HepG2 (cell line): Measurements from ENCODE around the gene LIPH. TPM values are rescaled to one million over a fixed set of nuclear protein-coding genes. Genes with fewer than 3 reads are reported as not detected.
A peak's percentile ranks its signal among the peaks of the same experiment; 100 is the strongest.

ENCODE experiments used
- FOXK1 ChIP-seq: sonication (generic); formaldehyde crosslinking; IDR thresholded peaks from 2 replicates; pipeline ENCODE4 v1.4.0; 2020; ENCODE audit warnings: low read depth, missing genetic modification reagents, borderline replicate concordance
- GFI1 ChIP-seq: sonication (generic); formaldehyde crosslinking; IDR thresholded peaks from 2 replicates; pipeline ENCODE4 v1.5.0; 2020; ENCODE audit warnings: missing genetic modification reagents, mild to moderate bottlenecking, borderline replicate concordance
- KLF12 ChIP-seq: sonication (generic); formaldehyde crosslinking; IDR thresholded peaks from 2 replicates; pipeline ENCODE4 v1.4.0; 2020; ENCODE audit warnings: missing genetic modification reagents, borderline replicate concordance
- NBN ChIP-seq: fragments of 450-650 bp; conservative IDR thresholded peaks from 2 replicates; pipeline ENCODE4 v1.6.1; 2017
- NCOA2 ChIP-seq: sonication (generic); formaldehyde crosslinking; IDR thresholded peaks from 2 replicates; pipeline ENCODE4 v1.8.0; 2022; ENCODE audit warnings: inconsistent platforms
- NFIC ChIP-seq: IDR thresholded peaks from 2 replicates; pipeline ENCODE4 v1.6.1; 2012; ENCODE audit warnings: mild to moderate bottlenecking, low read length, inconsistent platforms
- PHF8 ChIP-seq: sonication (generic); formaldehyde crosslinking; IDR thresholded peaks from 2 replicates; pipeline ENCODE4 v1.5.0; 2020; ENCODE audit warnings: missing genetic modification reagents
- RXRA ChIP-seq: sonication (generic); formaldehyde crosslinking; IDR thresholded peaks from 2 replicates; pipeline ENCODE4 v1.5.1; 2020; ENCODE audit warnings: missing genetic modification reagents
- SAP130 ChIP-seq: IDR thresholded peaks from 2 replicates; pipeline ENCODE4 v1.6.1; 2016; ENCODE audit warnings: low read depth
- ZFP36 ChIP-seq: fragments of 150-350 bp; IDR thresholded peaks from 2 replicates; pipeline ENCODE4 v1.6.1; 2018; ENCODE audit warnings: borderline replicate concordance, low read length, low read depth; ENCODE audit not compliant: partially characterized antibody
- ZFP62 ChIP-seq: sonication (generic); formaldehyde crosslinking; IDR thresholded peaks from 2 replicates; pipeline ENCODE4 v1.4.0; 2020; ENCODE audit warnings: missing genetic modification reagents
- ZMYM4 ChIP-seq: sonication (generic); formaldehyde crosslinking; IDR thresholded peaks from 2 replicates; pipeline ENCODE4 v1.8.1; 2023; ENCODE audit warnings: mild to moderate bottlenecking, missing genetic modification reagents
- ZNF274 ChIP-seq: sonication (generic); formaldehyde crosslinking; IDR thresholded peaks from 2 replicates; pipeline ENCODE4 v1.5.1; 2020; ENCODE audit warnings: mild to moderate bottlenecking, missing genetic modification reagents
- ZNF282 ChIP-seq: fragments of 450-650 bp; IDR thresholded peaks from 2 replicates; pipeline ENCODE4 v1.6.1; 2018; ENCODE audit not compliant: partially characterized antibody
- ZNF44 ChIP-seq: sonication (generic); formaldehyde crosslinking; IDR thresholded peaks from 2 replicates; pipeline ENCODE4 v1.5.1; 2020; ENCODE audit warnings: mild to moderate bottlenecking, missing genetic modification reagents
- ZNF614 ChIP-seq: IDR thresholded peaks from 2 replicates; pipeline ENCODE4 v1.6.1; 2018; ENCODE audit warnings: missing biosample characterization, missing genetic modification reagents, inconsistent platforms, borderline replicate concordance
- polyA plus RNA-seq, 8 experiments: library from polyadenylated mRNA; depleted of rRNA in 3 of 8; stranded (reverse) in 7 of 8; unstranded in 1 of 8; fragments of >200 nt; fragmentation: Illumina TruSeq in 4 of 8; extraction: Trizol in 4 of 8; gene quantifications; 2 replicates each; pipeline versions ENCODE4 v1.2.1 to v1.2.3, GENCODE V29; 2011 to 2016; ENCODE audit warnings: low read depth in 4 of 8, missing spikeins in 1 of 8, mixed read lengths in 1 of 8; ENCODE audit not compliant: insufficient read depth in 1 of 8
- total RNA-seq, 5 experiments: library from RNA; depleted of rRNA; stranded (reverse); fragments of >200 nt; fragmentation: Illumina TruSeq; extraction: Trizol; gene quantifications; 2 replicates each; pipeline ENCODE4 v1.2.3, GENCODE V29; 2016; ENCODE audit warnings: low read depth in 1 of 5
- TF ChIP-seq, protein P1 (sequence below): sonication (generic); formaldehyde crosslinking; IDR thresholded peaks from 2 replicates; pipeline ENCODE4 v1.4.0; 2020; ENCODE audit warnings: missing genetic modification reagents, mild to moderate bottlenecking, borderline replicate concordance
- TF ChIP-seq, protein P2 (sequence below): sonication (generic); formaldehyde crosslinking; IDR thresholded peaks from 2 replicates; pipeline ENCODE4 v1.4.0; 2020; ENCODE audit warnings: mild to moderate bottlenecking, missing genetic modification reagents
- TF ChIP-seq, protein P3 (sequence below): sonication (generic); formaldehyde crosslinking; IDR thresholded peaks from 2 replicates; pipeline ENCODE4 v1.5.0; 2020; ENCODE audit warnings: mild to moderate bottlenecking, missing genetic modification reagents

Gene LIPH
- total and polyA plus RNA-seq, 2 of the 13 experiments (the other 11 are each of a cell fraction or from before 2014, with no cell fraction given) = 0.09 to 0.34 TPM

DNA sequence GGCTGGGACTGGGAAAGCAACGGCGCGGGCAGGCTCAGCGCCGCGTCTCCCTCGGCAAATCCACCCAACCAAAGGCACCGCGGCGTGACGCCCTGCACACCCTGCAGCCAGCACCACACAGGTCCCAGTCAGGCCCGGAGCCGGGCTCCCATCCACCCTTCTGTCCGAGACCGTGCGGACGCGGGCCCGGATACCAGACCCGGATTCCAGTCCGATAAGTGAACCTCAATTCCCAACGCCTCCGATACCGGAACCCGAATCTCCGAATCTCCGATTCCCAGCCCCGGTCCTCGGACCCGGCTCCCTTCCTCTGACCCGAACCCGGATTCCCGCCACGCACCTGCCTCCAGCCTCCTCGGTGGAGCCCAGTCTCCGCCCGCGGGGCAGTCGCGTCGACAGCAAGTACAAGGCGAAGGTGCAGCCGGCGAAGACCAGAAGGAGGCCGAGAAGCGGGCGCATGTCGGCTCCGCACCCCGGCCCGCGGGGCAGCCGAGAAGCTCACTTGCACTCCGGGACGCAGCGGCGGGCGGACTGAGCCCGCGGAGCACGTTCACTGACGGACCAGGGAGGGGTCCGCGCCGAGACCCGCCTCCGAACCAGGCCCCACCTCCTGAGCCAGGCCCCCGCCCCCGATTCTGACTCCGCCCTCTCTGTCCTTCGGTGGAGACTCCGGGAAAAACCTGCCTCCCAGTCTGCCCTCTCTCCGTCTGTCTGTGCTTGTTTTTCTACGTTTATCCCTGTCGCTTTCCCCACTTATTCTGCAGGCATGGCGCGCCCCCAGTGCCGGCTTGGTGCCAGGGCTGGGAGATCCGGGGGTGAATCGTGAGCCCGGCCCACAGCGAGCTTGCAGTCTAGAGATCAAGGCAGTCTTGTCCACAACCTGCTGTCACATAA is 53.6 kb downstream of the LIPH start, which contains the start of gene TMEM41A (continued):
- TF ChIP-seq ZNF614 (peak; percentile 75; the same call in 1 of the 2 replicates), GFI1 (CRISPR knock-in tag) (peak; percentile 72; the same call in 1 of the 2 replicates), ZFP36 (no peak), ZNF44 (CRISPR knock-in tag) (peak; percentile 89; the same call in 1 of the 2 replicates), FOXK1 (CRISPR knock-in tag) (peak; percentile 84; the same call in 1 of the 2 replicates), PHF8 (CRISPR knock-in tag) (peak; percentile 99), ZFP62 (no peak), ZMYM4 (CRISPR knock-in tag) (peak; percentile 94), ZNF282 (no peak), KLF12 (CRISPR knock-in tag) (peak; percentile 98), ZNF274 (CRISPR knock-in tag) (peak; percentile 92), NCOA2 (CRISPR knock-in tag) (peak; percentile 66), NFIC (no peak), SAP130 (peak; percentile 90), RXRA (CRISPR knock-in tag) (peak; percentile 87), NBN (no peak)
- TF ChIP-seq, protein P1, sequence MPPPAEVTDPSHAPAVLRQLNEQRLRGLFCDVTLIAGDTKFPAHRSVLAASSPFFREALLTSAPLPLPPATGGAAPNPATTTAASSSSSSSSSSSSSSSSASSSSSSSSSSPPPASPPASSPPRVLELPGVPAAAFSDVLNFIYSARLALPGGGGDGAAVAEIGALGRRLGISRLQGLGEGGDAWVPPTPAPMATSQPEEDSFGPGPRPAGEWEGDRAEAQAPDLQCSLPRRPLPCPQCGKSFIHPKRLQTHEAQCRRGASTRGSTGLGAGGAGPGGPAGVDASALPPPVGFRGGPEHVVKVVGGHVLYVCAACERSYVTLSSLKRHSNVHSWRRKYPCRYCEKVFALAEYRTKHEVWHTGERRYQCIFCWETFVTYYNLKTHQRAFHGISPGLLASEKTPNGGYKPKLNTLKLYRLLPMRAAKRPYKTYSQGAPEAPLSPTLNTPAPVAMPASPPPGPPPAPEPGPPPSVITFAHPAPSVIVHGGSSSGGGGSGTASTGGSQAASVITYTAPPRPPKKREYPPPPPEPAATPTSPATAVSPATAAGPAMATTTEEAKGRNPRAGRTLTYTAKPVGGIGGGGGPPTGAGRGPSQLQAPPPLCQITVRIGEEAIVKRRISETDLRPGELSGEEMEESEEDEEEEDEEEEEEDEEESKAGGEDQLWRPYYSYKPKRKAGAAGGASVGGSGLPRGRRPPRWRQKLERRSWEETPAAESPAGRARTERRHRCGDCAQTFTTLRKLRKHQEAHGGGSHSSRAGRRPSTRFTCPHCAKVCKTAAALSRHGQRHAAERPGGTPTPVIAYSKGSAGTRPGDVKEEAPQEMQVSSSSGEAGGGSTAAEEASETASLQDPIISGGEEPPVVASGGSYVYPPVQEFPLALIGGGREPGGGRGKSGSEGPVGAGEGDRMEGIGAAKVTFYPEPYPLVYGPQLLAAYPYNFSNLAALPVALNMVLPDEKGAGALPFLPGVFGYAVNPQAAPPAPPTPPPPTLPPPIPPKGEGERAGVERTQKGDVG (CRISPR knock-in tag) = peak; percentile 91
- TF ChIP-seq, protein P2, sequence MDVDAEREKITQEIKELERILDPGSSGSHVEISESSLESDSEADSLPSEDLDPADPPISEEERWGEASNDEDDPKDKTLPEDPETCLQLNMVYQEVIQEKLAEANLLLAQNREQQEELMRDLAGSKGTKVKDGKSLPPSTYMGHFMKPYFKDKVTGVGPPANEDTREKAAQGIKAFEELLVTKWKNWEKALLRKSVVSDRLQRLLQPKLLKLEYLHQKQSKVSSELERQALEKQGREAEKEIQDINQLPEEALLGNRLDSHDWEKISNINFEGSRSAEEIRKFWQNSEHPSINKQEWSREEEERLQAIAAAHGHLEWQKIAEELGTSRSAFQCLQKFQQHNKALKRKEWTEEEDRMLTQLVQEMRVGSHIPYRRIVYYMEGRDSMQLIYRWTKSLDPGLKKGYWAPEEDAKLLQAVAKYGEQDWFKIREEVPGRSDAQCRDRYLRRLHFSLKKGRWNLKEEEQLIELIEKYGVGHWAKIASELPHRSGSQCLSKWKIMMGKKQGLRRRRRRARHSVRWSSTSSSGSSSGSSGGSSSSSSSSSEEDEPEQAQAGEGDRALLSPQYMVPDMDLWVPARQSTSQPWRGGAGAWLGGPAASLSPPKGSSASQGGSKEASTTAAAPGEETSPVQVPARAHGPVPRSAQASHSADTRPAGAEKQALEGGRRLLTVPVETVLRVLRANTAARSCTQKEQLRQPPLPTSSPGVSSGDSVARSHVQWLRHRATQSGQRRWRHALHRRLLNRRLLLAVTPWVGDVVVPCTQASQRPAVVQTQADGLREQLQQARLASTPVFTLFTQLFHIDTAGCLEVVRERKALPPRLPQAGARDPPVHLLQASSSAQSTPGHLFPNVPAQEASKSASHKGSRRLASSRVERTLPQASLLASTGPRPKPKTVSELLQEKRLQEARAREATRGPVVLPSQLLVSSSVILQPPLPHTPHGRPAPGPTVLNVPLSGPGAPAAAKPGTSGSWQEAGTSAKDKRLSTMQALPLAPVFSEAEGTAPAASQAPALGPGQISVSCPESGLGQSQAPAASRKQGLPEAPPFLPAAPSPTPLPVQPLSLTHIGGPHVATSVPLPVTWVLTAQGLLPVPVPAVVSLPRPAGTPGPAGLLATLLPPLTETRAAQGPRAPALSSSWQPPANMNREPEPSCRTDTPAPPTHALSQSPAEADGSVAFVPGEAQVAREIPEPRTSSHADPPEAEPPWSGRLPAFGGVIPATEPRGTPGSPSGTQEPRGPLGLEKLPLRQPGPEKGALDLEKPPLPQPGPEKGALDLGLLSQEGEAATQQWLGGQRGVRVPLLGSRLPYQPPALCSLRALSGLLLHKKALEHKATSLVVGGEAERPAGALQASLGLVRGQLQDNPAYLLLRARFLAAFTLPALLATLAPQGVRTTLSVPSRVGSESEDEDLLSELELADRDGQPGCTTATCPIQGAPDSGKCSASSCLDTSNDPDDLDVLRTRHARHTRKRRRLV (CRISPR knock-in tag) = no peak
- TF ChIP-seq, protein P3, sequence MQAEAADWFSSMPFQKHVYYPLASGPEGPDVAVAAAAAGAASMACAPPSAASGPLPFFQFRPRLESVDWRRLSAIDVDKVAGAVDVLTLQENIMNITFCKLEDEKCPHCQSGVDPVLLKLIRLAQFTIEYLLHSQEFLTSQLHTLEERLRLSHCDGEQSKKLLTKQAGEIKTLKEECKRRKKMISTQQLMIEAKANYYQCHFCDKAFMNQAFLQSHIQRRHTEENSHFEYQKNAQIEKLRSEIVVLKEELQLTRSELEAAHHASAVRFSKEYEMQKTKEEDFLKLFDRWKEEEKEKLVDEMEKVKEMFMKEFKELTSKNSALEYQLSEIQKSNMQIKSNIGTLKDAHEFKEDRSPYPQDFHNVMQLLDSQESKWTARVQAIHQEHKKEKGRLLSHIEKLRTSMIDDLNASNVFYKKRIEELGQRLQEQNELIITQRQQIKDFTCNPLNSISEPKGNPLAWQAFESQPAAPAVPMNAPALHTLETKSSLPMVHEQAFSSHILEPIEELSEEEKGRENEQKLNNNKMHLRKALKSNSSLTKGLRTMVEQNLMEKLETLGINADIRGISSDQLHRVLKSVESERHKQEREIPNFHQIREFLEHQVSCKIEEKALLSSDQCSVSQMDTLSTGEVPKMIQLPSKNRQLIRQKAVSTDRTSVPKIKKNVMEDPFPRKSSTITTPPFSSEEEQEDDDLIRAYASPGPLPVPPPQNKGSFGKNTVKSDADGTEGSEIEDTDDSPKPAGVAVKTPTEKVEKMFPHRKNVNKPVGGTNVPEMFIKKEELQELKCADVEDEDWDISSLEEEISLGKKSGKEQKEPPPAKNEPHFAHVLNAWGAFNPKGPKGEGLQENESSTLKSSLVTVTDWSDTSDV (CRISPR knock-in tag) = no peak
